HepG2 (cell line): ENCODE data around the gene LTC4S. TPM values are rescaled to one million over a fixed set of nuclear protein-coding genes. Genes with fewer than 3 reads are reported as not detected.

Experiments used
- ARID2 ChIP-seq: sonication (generic); formaldehyde crosslinking; IDR thresholded peaks from 2 replicates; pipeline ENCODE4 v1.8.1; 2022; ENCODE audit warnings: mild to moderate bottlenecking, missing genetic modification reagents, borderline replicate concordance
- BHLHE40 ChIP-seq: IDR thresholded peaks from 2 replicates; pipeline ENCODE4 v1.6.1; 2011; ENCODE audit warnings: low read length, improper control_type of control experiment
- FOXM1 ChIP-seq: sonication (generic); formaldehyde crosslinking; IDR thresholded peaks from 2 replicates; pipeline ENCODE4 v1.5.0; 2020; ENCODE audit warnings: missing genetic modification reagents
- KDM3A ChIP-seq: IDR thresholded peaks from 2 replicates; pipeline ENCODE4 v1.6.1; 2018; ENCODE audit warnings: low read depth, missing compliant biosample characterization
- MIXL1 ChIP-seq: IDR thresholded peaks from 2 replicates; pipeline ENCODE4 v1.6.1; 2016
- NPAS2 ChIP-seq: sonication (generic); formaldehyde crosslinking; IDR thresholded peaks from 2 replicates; pipeline ENCODE4 v1.8.0; 2022; ENCODE audit warnings: mild to moderate bottlenecking, missing genetic modification reagents, borderline replicate concordance
- RARG ChIP-seq: sonication (generic); formaldehyde crosslinking; IDR thresholded peaks from 2 replicates; pipeline ENCODE4 v1.4.0; 2020; ENCODE audit warnings: low read depth, mild to moderate bottlenecking, missing genetic modification reagents
- STAG1 ChIP-seq: sonication (generic); formaldehyde crosslinking; IDR thresholded peaks from 2 replicates; pipeline ENCODE4 v1.4.0; 2020; ENCODE audit warnings: missing genetic modification reagents
- TEAD3 ChIP-seq: optimal IDR thresholded peaks from 2 replicates; pipeline ENCODE3; 2016; ENCODE audit warnings: borderline replicate concordance
- ZBTB38 ChIP-seq: sonication (generic); formaldehyde crosslinking; IDR thresholded peaks from 2 replicates; pipeline ENCODE4 v1.5.1; 2020; ENCODE audit warnings: mild to moderate bottlenecking, missing genetic modification reagents
- ZFX ChIP-seq: sonication (generic); formaldehyde crosslinking; IDR thresholded peaks from 2 replicates; pipeline ENCODE4 v1.4.0; 2020; ENCODE audit warnings: mild to moderate bottlenecking, low read depth, missing genetic modification reagents, moderate library complexity
- ZFY ChIP-seq: sonication (generic); formaldehyde crosslinking; IDR thresholded peaks from 2 replicates; pipeline ENCODE4 v1.4.0; 2020; ENCODE audit warnings: missing genetic modification reagents
- ZSCAN25 ChIP-seq: sonication (generic); formaldehyde crosslinking; IDR thresholded peaks from 2 replicates; pipeline ENCODE4 v1.8.0; 2022; ENCODE audit warnings: mild to moderate bottlenecking, missing genetic modification reagents
- polyA plus RNA-seq, 8 experiments: library from polyadenylated mRNA; depleted of rRNA in 3 of 8; stranded (reverse) in 7 of 8; unstranded in 1 of 8; fragments of >200 nt; fragmentation: Illumina TruSeq in 4 of 8; extraction: Trizol in 4 of 8; gene quantifications; 2 replicates each; pipeline versions ENCODE4 v1.2.1 to v1.2.3, GENCODE V29; 2011 to 2016; ENCODE audit warnings: low read depth in 4 of 8, missing spikeins in 1 of 8, mixed read lengths in 1 of 8; ENCODE audit not compliant: insufficient read depth in 1 of 8
- total RNA-seq, 5 experiments: library from RNA; depleted of rRNA; stranded (reverse); fragments of >200 nt; fragmentation: Illumina TruSeq; extraction: Trizol; gene quantifications; 2 replicates each; pipeline ENCODE4 v1.2.3, GENCODE V29; 2016; ENCODE audit warnings: low read depth in 1 of 5
- TF ChIP-seq, protein P1 (sequence below): sonication (generic); formaldehyde crosslinking; IDR thresholded peaks from 2 replicates; pipeline ENCODE4 v1.8.0; 2022; ENCODE audit warnings: missing genetic modification reagents, mild to moderate bottlenecking, moderate library complexity, borderline replicate concordance
- TF ChIP-seq, protein P2 (sequence below): IDR thresholded peaks from 2 replicates; pipeline ENCODE4 v1.6.1; 2016; ENCODE audit warnings: mild to moderate bottlenecking
- TF ChIP-seq, protein P3 (sequence below): sonication (generic); formaldehyde crosslinking; IDR thresholded peaks from 2 replicates; pipeline ENCODE4 v1.4.0; 2020; ENCODE audit warnings: missing genetic modification reagents
- TF ChIP-seq, protein P4 (sequence below): sonication (generic); formaldehyde crosslinking; IDR thresholded peaks from 2 replicates; pipeline ENCODE4 v1.4.0; 2020; ENCODE audit warnings: mild to moderate bottlenecking, missing genetic modification reagents
- TF ChIP-seq, protein P5 (sequence below): sonication (generic); formaldehyde crosslinking; IDR thresholded peaks from 2 replicates; pipeline ENCODE4 v1.5.0; 2020; ENCODE audit warnings: mild to moderate bottlenecking, missing genetic modification reagents, borderline replicate concordance

LTC4S gene
- total and polyA plus RNA-seq, 2 of the 13 experiments (the other 11 are each of a cell fraction or from before 2014, with no cell fraction given) = 0.35 TPM; not detected in 1

DNA sequence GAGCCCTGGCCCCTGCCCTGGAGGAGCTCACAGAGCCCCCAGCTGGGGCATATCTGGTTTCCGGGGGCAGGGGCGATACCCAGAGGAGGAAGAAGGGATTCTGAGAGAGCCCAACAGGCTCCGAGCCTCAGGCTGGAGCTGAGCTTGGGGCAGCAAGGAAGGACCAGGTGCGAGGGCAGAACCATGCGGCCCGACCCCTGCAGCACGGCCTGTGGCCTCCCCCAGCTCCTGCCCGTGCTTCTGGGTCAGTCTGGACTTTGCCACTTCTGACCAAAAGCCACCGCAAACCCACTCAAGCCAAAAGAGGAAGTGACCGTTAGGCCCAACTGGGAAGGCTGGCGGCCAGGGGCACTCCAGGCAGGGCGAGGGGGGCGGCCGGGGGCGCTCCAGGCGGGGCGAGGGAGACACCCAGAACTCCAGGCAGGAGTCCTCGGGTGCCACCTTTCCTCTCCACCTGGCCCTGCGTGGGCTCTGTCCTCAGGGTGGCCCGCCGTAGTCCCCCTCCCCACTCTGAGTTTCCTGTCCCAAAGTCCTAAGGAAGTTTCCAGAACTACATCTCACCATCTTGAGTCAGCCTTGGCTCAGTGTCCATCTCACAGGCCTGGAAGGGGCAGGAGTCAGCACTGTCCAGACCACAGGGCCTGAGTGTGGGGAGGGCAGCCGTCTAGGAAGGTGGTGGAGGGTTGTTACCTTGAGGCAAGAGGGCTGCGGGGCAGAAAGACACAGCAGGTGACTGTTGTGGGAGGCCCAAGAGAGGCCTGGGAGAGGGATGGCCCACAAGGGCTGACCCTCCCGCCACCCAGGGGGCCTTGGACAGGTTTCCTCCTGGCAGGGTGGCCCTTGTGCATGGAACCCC is 946 bp upstream of the LTC4S start (continued):
- TF ChIP-seq, protein P1, sequence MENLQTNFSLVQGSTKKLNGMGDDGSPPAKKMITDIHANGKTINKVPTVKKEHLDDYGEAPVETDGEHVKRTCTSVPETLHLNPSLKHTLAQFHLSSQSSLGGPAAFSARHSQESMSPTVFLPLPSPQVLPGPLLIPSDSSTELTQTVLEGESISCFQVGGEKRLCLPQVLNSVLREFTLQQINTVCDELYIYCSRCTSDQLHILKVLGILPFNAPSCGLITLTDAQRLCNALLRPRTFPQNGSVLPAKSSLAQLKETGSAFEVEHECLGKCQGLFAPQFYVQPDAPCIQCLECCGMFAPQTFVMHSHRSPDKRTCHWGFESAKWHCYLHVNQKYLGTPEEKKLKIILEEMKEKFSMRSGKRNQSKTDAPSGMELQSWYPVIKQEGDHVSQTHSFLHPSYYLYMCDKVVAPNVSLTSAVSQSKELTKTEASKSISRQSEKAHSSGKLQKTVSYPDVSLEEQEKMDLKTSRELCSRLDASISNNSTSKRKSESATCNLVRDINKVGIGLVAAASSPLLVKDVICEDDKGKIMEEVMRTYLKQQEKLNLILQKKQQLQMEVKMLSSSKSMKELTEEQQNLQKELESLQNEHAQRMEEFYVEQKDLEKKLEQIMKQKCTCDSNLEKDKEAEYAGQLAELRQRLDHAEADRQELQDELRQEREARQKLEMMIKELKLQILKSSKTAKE (CRISPR knock-in tag) = no peak
- TF ChIP-seq, protein P2, sequence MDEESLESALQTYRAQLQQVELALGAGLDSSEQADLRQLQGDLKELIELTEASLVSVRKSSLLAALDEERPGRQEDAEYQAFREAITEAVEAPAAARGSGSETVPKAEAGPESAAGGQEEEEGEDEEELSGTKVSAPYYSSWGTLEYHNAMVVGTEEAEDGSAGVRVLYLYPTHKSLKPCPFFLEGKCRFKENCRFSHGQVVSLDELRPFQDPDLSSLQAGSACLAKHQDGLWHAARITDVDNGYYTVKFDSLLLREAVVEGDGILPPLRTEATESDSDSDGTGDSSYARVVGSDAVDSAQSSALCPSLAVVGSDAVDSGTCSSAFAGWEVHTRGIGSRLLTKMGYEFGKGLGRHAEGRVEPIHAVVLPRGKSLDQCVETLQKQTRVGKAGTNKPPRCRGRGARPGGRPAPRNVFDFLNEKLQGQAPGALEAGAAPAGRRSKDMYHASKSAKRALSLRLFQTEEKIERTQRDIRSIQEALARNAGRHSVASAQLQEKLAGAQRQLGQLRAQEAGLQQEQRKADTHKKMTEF (CRISPR knock-in tag) = no peak
- TF ChIP-seq, protein P3, sequence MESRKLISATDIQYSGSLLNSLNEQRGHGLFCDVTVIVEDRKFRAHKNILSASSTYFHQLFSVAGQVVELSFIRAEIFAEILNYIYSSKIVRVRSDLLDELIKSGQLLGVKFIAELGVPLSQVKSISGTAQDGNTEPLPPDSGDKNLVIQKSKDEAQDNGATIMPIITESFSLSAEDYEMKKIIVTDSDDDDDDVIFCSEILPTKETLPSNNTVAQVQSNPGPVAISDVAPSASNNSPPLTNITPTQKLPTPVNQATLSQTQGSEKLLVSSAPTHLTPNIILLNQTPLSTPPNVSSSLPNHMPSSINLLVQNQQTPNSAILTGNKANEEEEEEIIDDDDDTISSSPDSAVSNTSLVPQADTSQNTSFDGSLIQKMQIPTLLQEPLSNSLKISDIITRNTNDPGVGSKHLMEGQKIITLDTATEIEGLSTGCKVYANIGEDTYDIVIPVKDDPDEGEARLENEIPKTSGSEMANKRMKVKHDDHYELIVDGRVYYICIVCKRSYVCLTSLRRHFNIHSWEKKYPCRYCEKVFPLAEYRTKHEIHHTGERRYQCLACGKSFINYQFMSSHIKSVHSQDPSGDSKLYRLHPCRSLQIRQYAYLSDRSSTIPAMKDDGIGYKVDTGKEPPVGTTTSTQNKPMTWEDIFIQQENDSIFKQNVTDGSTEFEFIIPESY (CRISPR knock-in tag) = peak; percentile 88
- TF ChIP-seq BHLHE40 (no peak), ZSCAN25 (CRISPR knock-in tag) (no peak), STAG1 (CRISPR knock-in tag) (no peak), ZFX (CRISPR knock-in tag) (peak; percentile 52; the same call in 1 of the 2 replicates), ZBTB38 (CRISPR knock-in tag) (no peak), TEAD3 (CRISPR knock-in tag) (no peak), ZFY (CRISPR knock-in tag) (peak; percentile 16; the same call in 1 of the 2 replicates), NPAS2 (CRISPR knock-in tag) (no peak), ARID2 (CRISPR knock-in tag) (no peak), FOXM1 (no peak), KDM3A (CRISPR knock-in tag) (no peak), RARG (CRISPR knock-in tag) (no peak), MIXL1 (CRISPR knock-in tag) (no peak)
- TF ChIP-seq, protein P4, sequence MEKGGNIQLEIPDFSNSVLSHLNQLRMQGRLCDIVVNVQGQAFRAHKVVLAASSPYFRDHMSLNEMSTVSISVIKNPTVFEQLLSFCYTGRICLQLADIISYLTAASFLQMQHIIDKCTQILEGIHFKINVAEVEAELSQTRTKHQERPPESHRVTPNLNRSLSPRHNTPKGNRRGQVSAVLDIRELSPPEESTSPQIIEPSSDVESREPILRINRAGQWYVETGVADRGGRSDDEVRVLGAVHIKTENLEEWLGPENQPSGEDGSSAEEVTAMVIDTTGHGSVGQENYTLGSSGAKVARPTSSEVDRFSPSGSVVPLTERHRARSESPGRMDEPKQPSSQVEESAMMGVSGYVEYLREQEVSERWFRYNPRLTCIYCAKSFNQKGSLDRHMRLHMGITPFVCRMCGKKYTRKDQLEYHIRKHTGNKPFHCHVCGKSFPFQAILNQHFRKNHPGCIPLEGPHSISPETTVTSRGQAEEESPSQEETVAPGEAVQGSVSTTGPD (CRISPR knock-in tag) = no peak
- TF ChIP-seq, protein P5, sequence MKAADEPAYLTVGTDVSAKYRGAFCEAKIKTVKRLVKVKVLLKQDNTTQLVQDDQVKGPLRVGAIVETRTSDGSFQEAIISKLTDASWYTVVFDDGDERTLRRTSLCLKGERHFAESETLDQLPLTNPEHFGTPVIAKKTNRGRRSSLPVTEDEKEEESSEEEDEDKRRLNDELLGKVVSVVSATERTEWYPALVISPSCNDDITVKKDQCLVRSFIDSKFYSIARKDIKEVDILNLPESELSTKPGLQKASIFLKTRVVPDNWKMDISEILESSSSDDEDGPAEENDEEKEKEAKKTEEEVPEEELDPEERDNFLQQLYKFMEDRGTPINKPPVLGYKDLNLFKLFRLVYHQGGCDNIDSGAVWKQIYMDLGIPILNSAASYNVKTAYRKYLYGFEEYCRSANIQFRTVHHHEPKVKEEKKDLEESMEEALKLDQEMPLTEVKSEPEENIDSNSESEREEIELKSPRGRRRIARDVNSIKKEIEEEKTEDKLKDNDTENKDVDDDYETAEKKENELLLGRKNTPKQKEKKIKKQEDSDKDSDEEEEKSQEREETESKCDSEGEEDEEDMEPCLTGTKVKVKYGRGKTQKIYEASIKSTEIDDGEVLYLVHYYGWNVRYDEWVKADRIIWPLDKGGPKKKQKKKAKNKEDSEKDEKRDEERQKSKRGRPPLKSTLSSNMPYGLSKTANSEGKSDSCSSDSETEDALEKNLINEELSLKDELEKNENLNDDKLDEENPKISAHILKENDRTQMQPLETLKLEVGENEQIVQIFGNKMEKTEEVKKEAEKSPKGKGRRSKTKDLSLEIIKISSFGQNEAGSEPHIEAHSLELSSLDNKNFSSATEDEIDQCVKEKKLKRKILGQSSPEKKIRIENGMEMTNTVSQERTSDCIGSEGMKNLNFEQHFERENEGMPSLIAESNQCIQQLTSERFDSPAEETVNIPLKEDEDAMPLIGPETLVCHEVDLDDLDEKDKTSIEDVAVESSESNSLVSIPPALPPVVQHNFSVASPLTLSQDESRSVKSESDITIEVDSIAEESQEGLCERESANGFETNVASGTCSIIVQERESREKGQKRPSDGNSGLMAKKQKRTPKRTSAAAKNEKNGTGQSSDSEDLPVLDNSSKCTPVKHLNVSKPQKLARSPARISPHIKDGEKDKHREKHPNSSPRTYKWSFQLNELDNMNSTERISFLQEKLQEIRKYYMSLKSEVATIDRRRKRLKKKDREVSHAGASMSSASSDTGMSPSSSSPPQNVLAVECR = peak; percentile 24; the same call in 1 of the 2 replicates
